Astrocyte (in vitro differentiated cells and primary cell): Measurements from ENCODE around the gene OPA3. TPM values are rescaled to one million over a fixed set of nuclear protein-coding genes. Genes with fewer than 3 reads are reported as not detected.
A peak's percentile ranks its signal among the peaks of the same experiment; 100 is the strongest.

Experiments
- DNase-seq: peaks from one replicate; pipeline ENCODE4 v3.0.0-alpha.2; 2010; ENCODE audit warnings: low read depth
- FAIRE-seq: peaks from 2 replicates; lab custom pipeline; 2011; peaks lifted over from hg19 to GRCh38; lab: Jason Lieb, UNC
- H2AFZ ChIP-seq: 2 replicates; pipeline ENCODE4 v1.6.0; 2012; ENCODE audit warnings: low read depth, low read length, inconsistent platforms
- H3K27ac ChIP-seq: 2 replicates; pipeline ENCODE4 v1.5.1; 2011; ENCODE audit warnings: low read depth, low read length, inconsistent platforms
- H3K27me3 ChIP-seq: 2 replicates; pipeline ENCODE4 v1.6.0; 2011; ENCODE audit warnings: low read length, inconsistent platforms; ENCODE audit not compliant: insufficient read depth
- H3K36me3 ChIP-seq: 2 replicates; pipeline ENCODE4 v1.5.1; 2011; ENCODE audit warnings: low read length, inconsistent platforms; ENCODE audit not compliant: insufficient read depth
- H3K4me1 ChIP-seq: 2 replicates; pipeline ENCODE4 v1.5.1; 2011; ENCODE audit warnings: low read length, inconsistent platforms; ENCODE audit not compliant: insufficient read depth
- H3K4me2 ChIP-seq: 2 replicates; pipeline ENCODE4 v1.6.0; 2012; ENCODE audit warnings: low read length, inconsistent platforms
- H3K4me3 ChIP-seq: 2 replicates; pipeline ENCODE4 v1.5.1; 2011; ENCODE audit warnings: low read depth, mild to moderate bottlenecking, low read length, inconsistent platforms; ENCODE audit not compliant: insufficient read depth
- H3K79me2 ChIP-seq: 2 replicates; pipeline ENCODE4 v1.6.0; 2012; ENCODE audit warnings: mild to moderate bottlenecking, low read length, inconsistent platforms; ENCODE audit not compliant: insufficient read depth
- H3K9ac ChIP-seq: 2 replicates; pipeline ENCODE4 v1.6.0; 2012; ENCODE audit warnings: mild to moderate bottlenecking, low read length, inconsistent platforms
- H3K9me3 ChIP-seq: 2 replicates; pipeline ENCODE4 v1.5.1; 2012; ENCODE audit warnings: low read depth, mild to moderate bottlenecking, low read length, inconsistent platforms; ENCODE audit not compliant: insufficient read depth
- H4K20me1 ChIP-seq: 2 replicates; pipeline ENCODE4 v1.6.0; 2012; ENCODE audit warnings: low read length, inconsistent platforms; ENCODE audit not compliant: insufficient read depth
- H3K27ac Mint-ChIP-seq: one replicate; pipeline ENCODE4 v1.8.0; 2021; ENCODE audit warnings: mild to moderate bottlenecking, mixed read lengths; ENCODE audit not compliant: unreplicated experiment
- H3K27me3 Mint-ChIP-seq: one replicate; pipeline ENCODE4 v1.8.0; 2021; ENCODE audit warnings: low read depth, mixed read lengths; ENCODE audit not compliant: unreplicated experiment
- H3K36me3 Mint-ChIP-seq: one replicate; pipeline ENCODE4 v1.8.0; 2021; ENCODE audit warnings: low read depth, mixed read lengths; ENCODE audit not compliant: unreplicated experiment
- H3K4me1 Mint-ChIP-seq: one replicate; pipeline ENCODE4 v1.8.0; 2021; ENCODE audit warnings: low read depth, mixed read lengths; ENCODE audit not compliant: unreplicated experiment
- H3K4me3 Mint-ChIP-seq: one replicate; pipeline ENCODE4 v1.8.0; 2021; ENCODE audit warnings: mild to moderate bottlenecking, moderate library complexity, mixed read lengths; ENCODE audit not compliant: unreplicated experiment
- H3K9me3 Mint-ChIP-seq: one replicate; pipeline ENCODE4 v1.8.0; 2021; ENCODE audit warnings: mild to moderate bottlenecking, mixed read lengths; ENCODE audit not compliant: unreplicated experiment
- CTCF ChIP-seq: IDR thresholded peaks from 2 replicates; pipeline ENCODE4 v1.5.1; 2011; ENCODE audit warnings: low read depth, mild to moderate bottlenecking, inconsistent platforms, low read length, moderate library complexity; ENCODE audit not compliant: insufficient read depth
- EZH2 ChIP-seq: IDR thresholded peaks from 2 replicates; pipeline ENCODE4 v1.6.1; 2012; ENCODE audit warnings: mild to moderate bottlenecking, low read length, inconsistent platforms; ENCODE audit not compliant: insufficient read depth
- total RNA-seq: library from RNA; stranded (reverse); gene quantifications from 2 replicates; pipeline ENCODE4 v1.2.1, GENCODE V29; 2021

OPA3 gene
- total RNA-seq, 1 donor from 2014 or later, result 12.8 TPM

- Mint-ChIP-seq H3K27ac (peak overlapping the region; percentile 15), H3K27me3 (peaks cover 41% of the 10 kb centered on the region), H3K4me3 (no peak overlapping the region), H3K4me1 (peaks cover 5% of the 10 kb centered on the region), H3K36me3 (no peaks in the 10 kb centered on the region), H3K9me3 (no peaks in the 10 kb centered on the region)
- FAIRE-seq (no peak), DNase-seq (no peak)
- no peaks in the 10 kb centered on the region for H3K9me3 ChIP-seq
- no peaks in the 10 kb centered on the region for H3K36me3 ChIP-seq
- H4K20me1 ChIP-seq, result peaks cover 5% of the 10 kb centered on the region
- no peak for TF ChIP-seq EZH2
- TF ChIP-seq CTCF, result no peak
- peaks cover 2% of the 10 kb centered on the region for H3K4me1 ChIP-seq
- no peak overlapping the region for H3K27ac ChIP-seq
- H3K27me3 ChIP-seq, result peaks cover 48% of the 10 kb centered on the region
- peak overlapping the region; percentile 51 for H2AFZ ChIP-seq
- H3K4me3 ChIP-seq, result no peak overlapping the region
- H3K9ac ChIP-seq, result no peak overlapping the region
- H3K79me2 ChIP-seq, result no peaks in the 10 kb centered on the region
- H3K4me2 ChIP-seq, result peak overlapping the region; percentile 71
Measured at GRCh38 chr19:45598267-45599001, 13.8 kb upstream of the OPA3 start.

GRCh38 chr19:45597425-45598111 lies 13.0 kb upstream of the OPA3 start:
- Mint-ChIP-seq H3K27me3 (peaks cover 39% of the 10 kb centered on the region), H3K36me3 (no peaks in the 10 kb centered on the region), H3K4me1 (peaks cover 5% of the 10 kb centered on the region), H3K4me3 (no peak overlapping the region), H3K9me3 (no peaks in the 10 kb centered on the region), H3K27ac (no peak overlapping the region)
- H2AFZ ChIP-seq, result peak overlapping the region; percentile 51
- FAIRE-seq (no peak), DNase-seq (no peak)
- peak overlapping the region; percentile 71 for H3K4me2 ChIP-seq
- TF ChIP-seq EZH2 (no peak), CTCF (no peak)
- H3K36me3 ChIP-seq, result no peaks in the 10 kb centered on the region
- H3K79me2 ChIP-seq, result no peaks in the 10 kb centered on the region
- H4K20me1 ChIP-seq, result peaks cover 5% of the 10 kb centered on the region
- H3K27me3 ChIP-seq, result peaks cover 45% of the 10 kb centered on the region
- no peaks in the 10 kb centered on the region for H3K9me3 ChIP-seq
- no peak overlapping the region for H3K4me3 ChIP-seq
- peaks cover 2% of the 10 kb centered on the region for H3K4me1 ChIP-seq
- H3K9ac ChIP-seq, result no peak overlapping the region
- H3K27ac ChIP-seq, result no peak overlapping the region

GRCh38 chr19:45595814-45596213 lies 11.2 kb upstream of the OPA3 start:
- no peak overlapping the region for H3K4me3 ChIP-seq
- no peak for TF ChIP-seq EZH2
- no peak for TF ChIP-seq CTCF
- H2AFZ ChIP-seq, result no peak overlapping the region
- no peaks in the 10 kb centered on the region for H3K36me3 ChIP-seq
- no peak overlapping the region for H3K4me2 ChIP-seq
- no peaks in the 10 kb centered on the region for H3K79me2 ChIP-seq
- no peaks in the 10 kb centered on the region for H3K36me3 Mint-ChIP-seq
- H4K20me1 ChIP-seq, result peaks cover 5% of the 10 kb centered on the region
- no peaks in the 10 kb centered on the region for H3K9me3 Mint-ChIP-seq
- peaks cover 3% of the 10 kb centered on the region for H3K4me1 Mint-ChIP-seq
- H3K4me1 ChIP-seq, result peaks cover 2% of the 10 kb centered on the region
- H3K27me3 ChIP-seq, result peaks cover 29% of the 10 kb centered on the region
- no peak overlapping the region for H3K27ac ChIP-seq
- H3K4me3 Mint-ChIP-seq, result no peak overlapping the region
- peaks cover 30% of the 10 kb centered on the region for H3K27me3 Mint-ChIP-seq
- H3K9me3 ChIP-seq, result no peaks in the 10 kb centered on the region
- H3K9ac ChIP-seq, result no peak overlapping the region
- H3K27ac Mint-ChIP-seq, result no peak overlapping the region
- no peak for DNase-seq
- no peak for FAIRE-seq
